Dermis lymphatic vessel endothelial cell (primary cell): ENCODE measurements around the gene ERBB3. TPM values are rescaled to one million over a fixed set of nuclear protein-coding genes. Genes with fewer than 3 reads are reported as not detected.

Source experiments
- total RNA-seq: library from RNA; depleted of rRNA; stranded (reverse); fragments of >200 nt; gene quantifications from 2 replicates; pipeline ENCODE4 v1.2.1, GENCODE V29; 2014

The ERBB3 gene
- total RNA-seq: 0.17 and 0.33 TPM in 2 replicates

DNA sequence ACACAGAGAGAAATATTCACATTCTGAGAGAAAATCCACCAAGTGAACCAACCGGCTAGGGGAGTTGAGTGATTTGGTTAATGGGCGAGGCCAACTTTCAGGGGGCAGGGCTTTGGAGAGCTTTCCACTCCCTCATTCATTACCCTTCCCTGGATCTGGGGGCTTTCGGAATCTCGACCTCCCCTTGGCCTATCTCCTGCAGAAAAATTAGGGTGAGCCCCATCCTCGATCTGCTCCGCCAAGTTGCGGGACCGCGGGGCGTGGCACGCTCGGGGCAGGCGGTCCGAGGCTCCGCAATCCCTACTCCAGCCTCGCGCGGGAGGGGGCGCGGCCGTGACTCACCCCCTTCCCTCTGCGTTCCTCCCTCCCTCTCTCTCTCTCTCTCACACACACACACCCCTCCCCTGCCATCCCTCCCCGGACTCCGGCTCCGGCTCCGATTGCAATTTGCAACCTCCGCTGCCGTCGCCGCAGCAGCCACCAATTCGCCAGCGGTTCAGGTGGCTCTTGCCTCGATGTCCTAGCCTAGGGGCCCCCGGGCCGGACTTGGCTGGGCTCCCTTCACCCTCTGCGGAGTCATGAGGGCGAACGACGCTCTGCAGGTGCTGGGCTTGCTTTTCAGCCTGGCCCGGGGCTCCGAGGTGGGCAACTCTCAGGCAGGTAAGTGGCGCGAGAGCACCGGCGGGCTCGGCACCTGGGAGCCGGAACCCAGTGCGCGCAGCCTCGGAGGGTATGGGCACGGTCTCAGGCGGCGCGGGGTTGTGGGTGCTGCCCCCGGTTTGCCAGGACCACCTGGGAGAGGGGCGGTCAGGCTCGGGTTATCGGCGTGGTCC, at the start of gene ERBB3:
Gene ERBB3, plus strand, starts transcription at position 443 of the 833 bp plus-strand sequence. Its CDS starts 136 bp downstream, at position 579.

GRCh38 chr12:56041552-56042429, 38.2 kb upstream of the ERBB3 start, which contains the start of gene RPS26:
RPS26 (plus strand) TSS chr12:56041918; CDS start chr12:56042167, 249 bp downstream.

GRCh38 chr12:56104109-56104814, 24.3 kb downstream of the ERBB3 start, which contains the start of gene PA2G4:
PA2G4 (plus strand) TSS chr12:56104559; CDS start chr12:56104738, 179 bp downstream.

DNA sequence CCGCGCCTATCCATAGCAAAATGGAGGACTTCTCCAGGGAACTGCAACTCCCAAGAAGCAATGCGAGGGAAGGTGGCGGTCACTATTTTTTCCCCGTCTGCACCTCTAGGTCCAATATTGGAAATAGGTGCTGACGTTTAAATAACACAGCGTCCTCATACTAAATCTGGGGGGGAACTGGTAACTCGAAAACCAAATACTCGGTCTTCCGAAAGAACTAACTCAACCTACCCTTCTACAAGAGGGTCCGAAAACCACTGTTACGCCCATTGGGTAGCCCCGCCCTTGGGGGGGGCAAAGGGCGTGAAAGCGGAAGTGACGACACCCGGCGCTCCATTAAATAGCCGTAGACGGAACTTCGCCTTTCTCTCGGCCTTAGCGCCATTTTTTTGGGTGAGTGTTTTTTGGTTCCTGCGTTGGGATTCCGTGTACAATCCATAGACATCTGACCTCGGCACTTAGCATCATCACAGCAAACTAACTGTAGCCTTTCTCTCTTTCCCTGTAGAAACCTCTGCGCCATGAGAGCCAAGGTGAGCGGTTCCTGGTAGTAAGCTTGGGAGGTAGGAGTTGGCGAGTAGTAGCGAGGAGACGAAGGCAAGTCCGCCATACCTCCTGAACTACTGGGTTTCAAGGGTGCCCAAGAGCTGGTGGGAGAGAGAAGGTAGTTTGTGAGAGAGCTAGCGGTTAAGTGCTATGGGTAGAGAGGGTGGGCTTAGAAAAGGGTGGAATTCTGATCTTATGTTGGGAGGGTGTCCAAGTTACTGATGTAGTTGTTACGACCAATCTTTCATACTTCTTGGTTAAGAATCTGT, 36.5 kb downstream of the ERBB3 start, which contains the start of gene RPL41:
Gene RPL41, plus strand, starts transcription at position 367 of the 815 bp plus-strand sequence.

DNA sequence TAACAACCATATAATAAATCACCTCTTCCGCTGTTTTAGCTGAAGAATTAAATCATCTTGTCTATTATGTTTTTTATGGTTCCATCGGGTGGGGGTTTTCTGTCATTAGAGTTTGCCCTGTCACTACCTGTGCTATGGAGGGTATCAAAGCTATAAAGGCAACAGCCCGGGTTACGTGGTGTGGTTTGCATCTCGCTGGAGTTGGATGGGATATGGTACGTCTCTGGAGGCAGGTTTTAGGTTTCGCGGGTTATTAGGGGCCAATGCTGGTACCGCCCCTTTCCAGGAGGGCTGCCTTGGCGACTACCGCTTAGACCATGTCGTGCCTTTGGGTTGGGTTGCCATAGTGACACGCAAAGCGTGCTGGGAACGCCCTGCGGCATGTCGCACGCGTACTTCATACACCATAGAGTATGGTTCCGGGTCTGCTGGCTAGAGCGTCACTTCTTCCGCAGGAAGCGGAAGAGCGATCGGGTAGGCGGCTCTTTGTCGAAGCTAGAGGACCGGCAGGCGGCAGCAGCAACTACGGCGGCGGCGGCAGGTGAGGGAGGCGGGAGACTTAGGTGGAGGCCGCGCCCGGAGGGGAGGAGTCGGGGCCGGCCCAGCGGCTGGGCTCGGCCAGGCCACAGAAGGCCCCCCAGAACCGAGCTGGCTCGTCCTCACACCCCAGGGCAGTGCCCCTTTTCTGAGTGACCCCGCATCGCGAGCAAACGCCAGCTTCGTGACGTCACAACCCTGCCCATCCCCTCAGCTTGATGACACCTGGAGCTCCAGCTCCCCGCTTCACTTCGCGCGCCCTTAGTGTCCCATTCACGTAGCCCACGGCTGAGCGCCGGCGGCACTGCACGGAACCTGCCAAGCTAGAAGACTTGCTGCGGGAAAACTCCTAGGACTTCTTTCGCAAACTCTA, 38.1 kb downstream of the ERBB3 start, which contains the start of gene ZC3H10:
Gene ZC3H10, plus strand, starts transcription at position 489 of the 910 bp plus-strand sequence. CDS start 2,297 bp downstream, outside the sequence.

DNA sequence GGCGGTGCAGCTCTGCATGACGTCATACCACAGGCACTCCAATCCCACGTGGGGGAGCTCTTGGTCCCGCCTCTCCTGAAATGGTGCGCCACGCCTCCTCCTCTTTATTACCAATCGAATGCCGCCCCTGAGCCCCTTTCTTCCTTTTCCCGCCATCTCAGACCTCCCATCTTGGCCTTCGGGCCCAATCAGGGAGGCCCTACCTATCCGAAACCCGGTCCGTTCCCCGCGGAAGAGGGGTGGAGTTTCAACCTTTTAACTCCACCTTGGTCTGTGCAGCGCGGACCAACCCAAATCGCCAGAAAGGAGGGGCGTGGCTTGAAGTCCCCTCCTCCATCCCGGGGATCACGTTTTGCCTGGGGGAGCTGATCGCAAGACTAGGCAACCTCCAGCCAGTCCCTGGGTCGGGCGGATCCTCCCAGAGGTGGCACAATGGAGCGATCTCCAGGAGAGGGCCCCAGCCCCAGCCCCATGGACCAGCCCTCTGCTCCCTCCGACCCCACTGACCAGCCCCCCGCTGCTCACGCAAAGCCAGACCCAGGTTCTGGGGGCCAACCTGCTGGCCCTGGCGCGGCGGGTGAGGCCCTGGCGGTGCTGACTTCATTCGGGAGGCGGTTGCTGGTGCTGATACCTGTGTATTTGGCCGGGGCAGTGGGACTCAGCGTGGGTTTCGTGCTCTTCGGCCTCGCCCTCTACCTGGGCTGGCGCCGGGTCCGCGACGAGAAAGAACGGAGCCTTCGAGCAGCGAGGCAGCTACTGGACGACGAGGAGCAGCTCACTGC, 48.1 kb downstream of the ERBB3 start, which contains the start of gene ESYT1:
Gene ESYT1, plus strand, starts transcription at position 380 of the 782 bp plus-strand sequence. Its CDS starts 53 bp downstream, at position 433.

GRCh38 chr12:56152132-56152755, 72.3 kb downstream of the ERBB3 start, which contains the start of gene MYL6B:
MYL6B (plus strand) TSS chr12:56152587; CDS start chr12:56153919, 1,332 bp downstream.

Other genes starting within 250 kb of the ERBB3 start
- 0.09 and 0.43 TPM in 2 replicates for gene MMP19, start 237.2 kb upstream of the ERBB3 start, total RNA-seq
- gene PYM1, start 152.3 kb upstream of the ERBB3 start, total RNA-seq: 26.8 and 30.8 TPM in 2 replicates
- gene DGKA, start 149.0 kb upstream of the ERBB3 start, total RNA-seq: 16.5 and 23.8 TPM in 2 replicates
- 0.60 and 0.76 TPM in 2 replicates for gene PMEL, start 114.1 kb upstream of the ERBB3 start, total RNA-seq
- 13.7 and 17.3 TPM in 2 replicates for gene CDK2, start 113.3 kb upstream of the ERBB3 start, total RNA-seq
- 42.5 and 47.5 TPM in 2 replicates for gene RAB5B, start 106.1 kb upstream of the ERBB3 start, total RNA-seq
- 9.2 and 9.4 TPM in 2 replicates for gene SUOX, start 82.9 kb upstream of the ERBB3 start, total RNA-seq
- 0.22 and 0.43 TPM in 2 replicates for gene IKZF4, start 59.1 kb upstream of the ERBB3 start, total RNA-seq
- 108 and 138 TPM in 2 replicates for gene RPS26, start 38.2 kb upstream of the ERBB3 start, total RNA-seq
- gene PA2G4, start 24.4 kb downstream of the ERBB3 start, total RNA-seq: 89.3 and 132 TPM in 2 replicates
- 2,570 and 2,853 TPM in 2 replicates for gene RPL41, start 36.5 kb downstream of the ERBB3 start, total RNA-seq
- 5.1 and 6.6 TPM in 2 replicates for gene ZC3H10, start 38.1 kb downstream of the ERBB3 start, total RNA-seq
- 275 and 388 TPM in 2 replicates for gene ESYT1, start 48.1 kb downstream of the ERBB3 start, total RNA-seq
- gene MYL6B, start 72.4 kb downstream of the ERBB3 start, total RNA-seq: 70.9 and 81.7 TPM in 2 replicates
- gene MYL6, start 78.2 kb downstream of the ERBB3 start, total RNA-seq: 2,087 and 3,488 TPM in 2 replicates
- gene SMARCC2, start 109.3 kb downstream of the ERBB3 start, total RNA-seq: 42.8 and 46.9 TPM in 2 replicates
- 69.8 and 77.7 TPM in 2 replicates for gene RNF41, start 141.8 kb downstream of the ERBB3 start, total RNA-seq
- 16.1 and 19.8 TPM in 2 replicates for gene NABP2, start 144.2 kb downstream of the ERBB3 start, total RNA-seq
- 0.09 TPM in 1 of 2 replicates, not detected in the other for gene SLC39A5, start 149.9 kb downstream of the ERBB3 start, total RNA-seq
- 10.1 and 12.2 TPM in 2 replicates for gene ANKRD52, start 178.2 kb downstream of the ERBB3 start, total RNA-seq
- gene COQ10A, start 186.8 kb downstream of the ERBB3 start, total RNA-seq: 8.6 and 9.0 TPM in 2 replicates
- 94.5 and 111 TPM in 2 replicates for gene CS, start 220.2 kb downstream of the ERBB3 start, total RNA-seq
- 61.3 and 67.6 TPM in 2 replicates for gene CNPY2, start 235.8 kb downstream of the ERBB3 start, total RNA-seq